Measurements from ENCODE around the gene DNAJB1. TPM values are rescaled to one million over a fixed set of nuclear protein-coding genes. Genes with fewer than 3 reads are reported as not detected.
"Not testable (repeated sequence)": the region's sequence is repeated elsewhere in the genome, so short reads cannot be mapped to it uniquely, and the experiment has no call there.

DNAJB1 gene
- polyA plus RNA-seq, 1 donor (not counting 4 experiments of a cell fraction or from before 2014, with no cell fraction given), result 265 TPM

- H3K9ac ChIP-seq (ENCODE audit: control insufficient read depth, extremely low read depth, insufficient read depth, low read length), result peak overlapping the region; percentile 79
- peak; percentile 90 for DNase-seq (ENCODE audit: low read depth, low spot score)
- H3K4me3 ChIP-seq (ENCODE audit: control insufficient read depth in 2 of 3, extremely low read depth in 1 of 3, insufficient read depth in 2 of 3, low read depth in 1 of 3, low read length in 3 of 3), result peak overlapping the region in 1 of 3 experiments; percentile 41
- H3K27me3 ChIP-seq (ENCODE audit: control insufficient read depth, extremely low read depth, insufficient read depth, low read length), result no peaks in the 10 kb centered on the region
- no peaks in the 10 kb centered on the region for H3K9me1 ChIP-seq (ENCODE audit: control insufficient read depth, extremely low read depth, insufficient read depth, low read length)
- dilution Hi-C loops (cut with MboI; ENCODE audit: extremely low pct_ligation_motif_present, low sequenced_read_pairs), result no loop called here
- peaks cover 46% of the 10 kb centered on the region for H3K4me1 ChIP-seq (ENCODE audit: control insufficient read depth, extremely low read depth, insufficient read depth, low read length)
- peak; percentile 76 for FAIRE-seq
- TF ChIP-seq, protein P1, sequence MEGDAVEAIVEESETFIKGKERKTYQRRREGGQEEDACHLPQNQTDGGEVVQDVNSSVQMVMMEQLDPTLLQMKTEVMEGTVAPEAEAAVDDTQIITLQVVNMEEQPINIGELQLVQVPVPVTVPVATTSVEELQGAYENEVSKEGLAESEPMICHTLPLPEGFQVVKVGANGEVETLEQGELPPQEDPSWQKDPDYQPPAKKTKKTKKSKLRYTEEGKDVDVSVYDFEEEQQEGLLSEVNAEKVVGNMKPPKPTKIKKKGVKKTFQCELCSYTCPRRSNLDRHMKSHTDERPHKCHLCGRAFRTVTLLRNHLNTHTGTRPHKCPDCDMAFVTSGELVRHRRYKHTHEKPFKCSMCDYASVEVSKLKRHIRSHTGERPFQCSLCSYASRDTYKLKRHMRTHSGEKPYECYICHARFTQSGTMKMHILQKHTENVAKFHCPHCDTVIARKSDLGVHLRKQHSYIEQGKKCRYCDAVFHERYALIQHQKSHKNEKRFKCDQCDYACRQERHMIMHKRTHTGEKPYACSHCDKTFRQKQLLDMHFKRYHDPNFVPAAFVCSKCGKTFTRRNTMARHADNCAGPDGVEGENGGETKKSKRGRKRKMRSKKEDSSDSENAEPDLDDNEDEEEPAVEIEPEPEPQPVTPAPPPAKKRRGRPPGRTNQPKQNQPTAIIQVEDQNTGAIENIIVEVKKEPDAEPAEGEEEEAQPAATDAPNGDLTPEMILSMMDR (optimal IDR thresholded peaks at IDR 0.05 in 1 of 3, IDR thresholded peaks at IDR 0.05 in 1 of 3, conservative IDR thresholded peaks at IDR 0.05 in 1 of 3; ENCODE audit: extremely low read depth in 1 of 3, insufficient read depth in 2 of 3, low read length in 3 of 3), result peak; percentile 89 to 93 (median 90)
- no peak for TF ChIP-seq EZH2 (IDR thresholded peaks at IDR 0.05; ENCODE audit: low read length)
- peak overlapping the region; percentile 78 for H2AFZ ChIP-seq (ENCODE audit: control insufficient read depth, low read length)
- no peaks in the 10 kb centered on the region for H3K36me3 ChIP-seq (ENCODE audit: control insufficient read depth in 2 of 2, extremely low read depth in 1 of 2, insufficient read depth in 2 of 2, low read length in 2 of 2)
- no peaks in the 10 kb centered on the region for H4K20me1 ChIP-seq (ENCODE audit: control insufficient read depth, extremely low read depth, insufficient read depth, low read length)
- no peaks in the 10 kb centered on the region for H3K9me3 ChIP-seq (ENCODE audit: control insufficient read depth, low read depth, low read length)
- no peaks in the 10 kb centered on the region for H3K79me2 ChIP-seq (ENCODE audit: control insufficient read depth, insufficient read depth, low read length)
- peak overlapping the region; percentile 92 for H3K27ac ChIP-seq (ENCODE audit: control insufficient read depth, insufficient read depth, low read length)
- H3K4me2 ChIP-seq (ENCODE audit: control insufficient read depth, extremely low read depth, insufficient read depth, low read depth, low read length), result peak overlapping the region; percentile 81
Observed at GRCh38 chr19:14505488-14506239, 12.5 kb downstream of the DNAJB1 start.

- FAIRE-seq; H3K27me3 ChIP-seq (ENCODE audit: control insufficient read depth, extremely low read depth, insufficient read depth, low read length); H3K9ac ChIP-seq (ENCODE audit: control insufficient read depth, extremely low read depth, insufficient read depth, low read length); H2AFZ ChIP-seq (ENCODE audit: control insufficient read depth, low read length); H3K4me3 ChIP-seq (ENCODE audit: control insufficient read depth in 2 of 3, extremely low read depth in 1 of 3, insufficient read depth in 2 of 3, low read depth in 1 of 3, low read length in 3 of 3); H4K20me1 ChIP-seq (ENCODE audit: control insufficient read depth, extremely low read depth, insufficient read depth, low read length); H3K9me3 ChIP-seq (ENCODE audit: control insufficient read depth, low read depth, low read length); H3K4me2 ChIP-seq (ENCODE audit: control insufficient read depth, extremely low read depth, insufficient read depth, low read depth, low read length); dilution Hi-C loops (cut with MboI; ENCODE audit: extremely low pct_ligation_motif_present, low sequenced_read_pairs); H3K27ac ChIP-seq (ENCODE audit: control insufficient read depth, insufficient read depth, low read length); H3K79me2 ChIP-seq (ENCODE audit: control insufficient read depth, insufficient read depth, low read length); H3K36me3 ChIP-seq (ENCODE audit: control insufficient read depth in 2 of 2, extremely low read depth in 1 of 2, insufficient read depth in 2 of 2, low read length in 2 of 2); H3K9me1 ChIP-seq (ENCODE audit: control insufficient read depth, extremely low read depth, insufficient read depth, low read length); DNase-seq (ENCODE audit: low read depth, low spot score): not testable (repeated sequence)
- peaks cover 39% of the 10 kb centered on the region for H3K4me1 ChIP-seq (ENCODE audit: control insufficient read depth, extremely low read depth, insufficient read depth, low read length)
Observed at GRCh38 chr19:14504575-14504974, 13.6 kb downstream of the DNAJB1 start.

Measured in keratinocyte (primary cell).